ENCODE results near the gene APOBEC3G. TPM values are rescaled to one million over a fixed set of nuclear protein-coding genes. Genes with fewer than 3 reads are reported as not detected.
"Not testable (repeated sequence)": the region's sequence is repeated elsewhere in the genome, so short reads cannot be mapped to it uniquely, and the experiment has no call there.

The APOBEC3G gene
- polyA plus RNA-seq (2012; ENCODE audit: low read depth, missing spikeins): 88.3 TPM

- DNase-seq (ENCODE audit: insufficient read length, low spot score): not testable (repeated sequence)
- FAIRE-seq: peak; percentile 86
These were observed at the start of gene APOBEC3G for GRCh38 chr22:39077026-39077840. APOBEC3G (plus strand) TSS chr22:39077275; CDS start chr22:39077362, 87 bp downstream.

- no peak for FAIRE-seq
- no peak for DNase-seq (ENCODE audit: insufficient read length, low spot score)
- TF ChIP-seq TAF1 (IDR thresholded peaks at IDR 0.05; ENCODE audit: low read depth, low read length) (no peak), PAX5 (IDR thresholded peaks at IDR 0.05; ENCODE audit: insufficient read depth, low read length, severe bottlenecking) (no peak), POLR2A (IDR thresholded peaks at IDR 0.05; ENCODE audit: low read depth, low read length) (no peak), POLR2AphosphoS5 (IDR thresholded peaks at IDR 0.05; ENCODE audit: low read depth, low read length) (no peak), SPI1 (IDR thresholded peaks at IDR 0.05; ENCODE audit: low read depth, low read length) (no peak), POU2F2 (IDR thresholded peaks at IDR 0.05; ENCODE audit: low read depth, low read length) (no peak)
These were observed 49.4 kb upstream of the APOBEC3G start for GRCh38 chr22:39027717-39028116.

DNA sequence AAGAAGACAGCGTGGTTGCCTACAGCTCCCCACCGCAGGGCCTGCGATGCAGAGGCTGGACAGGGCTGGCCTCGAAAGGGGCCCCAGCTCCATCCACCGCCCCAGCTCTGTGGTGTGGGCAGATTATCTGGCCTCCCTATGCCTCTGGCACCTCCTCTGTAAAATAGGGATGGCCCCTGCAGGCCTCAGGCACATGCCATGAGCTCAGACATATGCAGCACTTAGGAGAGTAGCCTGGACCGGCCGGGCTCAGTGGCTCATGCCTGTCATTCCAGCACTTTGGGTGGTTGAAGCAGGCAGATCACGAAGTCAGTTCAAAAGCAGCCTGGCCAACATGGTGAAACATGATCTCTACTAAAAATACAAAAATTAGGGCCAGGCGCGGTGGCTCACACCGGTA lies 48.8 kb upstream of the APOBEC3G start:
- FAIRE-seq: no peak
- TF ChIP-seq POU2F2 (IDR thresholded peaks at IDR 0.05; ENCODE audit: low read depth, low read length) (no peak), TAF1 (IDR thresholded peaks at IDR 0.05; ENCODE audit: low read depth, low read length) (no peak), POLR2AphosphoS5 (IDR thresholded peaks at IDR 0.05; ENCODE audit: low read depth, low read length) (no peak), SPI1 (IDR thresholded peaks at IDR 0.05; ENCODE audit: low read depth, low read length) (no peak), PAX5 (IDR thresholded peaks at IDR 0.05; ENCODE audit: insufficient read depth, low read length, severe bottlenecking) (no peak), POLR2A (IDR thresholded peaks at IDR 0.05; ENCODE audit: low read depth, low read length) (no peak)
- no peak for DNase-seq (ENCODE audit: insufficient read length, low spot score)

- TF ChIP-seq SPI1 (IDR thresholded peaks at IDR 0.05; ENCODE audit: low read depth, low read length) (no peak), PAX5 (IDR thresholded peaks at IDR 0.05; ENCODE audit: insufficient read depth, low read length, severe bottlenecking) (no peak)
- FAIRE-seq (no peak), DNase-seq (ENCODE audit: insufficient read length, low spot score) (no peak)
These were observed 47.8 kb upstream of the APOBEC3G start for GRCh38 chr22:39029227-39029626.

- no peak for DNase-seq (ENCODE audit: insufficient read length, low spot score)
- no peak for FAIRE-seq
These were observed 46.4 kb upstream of the APOBEC3G start for GRCh38 chr22:39030705-39031104.

DNA sequence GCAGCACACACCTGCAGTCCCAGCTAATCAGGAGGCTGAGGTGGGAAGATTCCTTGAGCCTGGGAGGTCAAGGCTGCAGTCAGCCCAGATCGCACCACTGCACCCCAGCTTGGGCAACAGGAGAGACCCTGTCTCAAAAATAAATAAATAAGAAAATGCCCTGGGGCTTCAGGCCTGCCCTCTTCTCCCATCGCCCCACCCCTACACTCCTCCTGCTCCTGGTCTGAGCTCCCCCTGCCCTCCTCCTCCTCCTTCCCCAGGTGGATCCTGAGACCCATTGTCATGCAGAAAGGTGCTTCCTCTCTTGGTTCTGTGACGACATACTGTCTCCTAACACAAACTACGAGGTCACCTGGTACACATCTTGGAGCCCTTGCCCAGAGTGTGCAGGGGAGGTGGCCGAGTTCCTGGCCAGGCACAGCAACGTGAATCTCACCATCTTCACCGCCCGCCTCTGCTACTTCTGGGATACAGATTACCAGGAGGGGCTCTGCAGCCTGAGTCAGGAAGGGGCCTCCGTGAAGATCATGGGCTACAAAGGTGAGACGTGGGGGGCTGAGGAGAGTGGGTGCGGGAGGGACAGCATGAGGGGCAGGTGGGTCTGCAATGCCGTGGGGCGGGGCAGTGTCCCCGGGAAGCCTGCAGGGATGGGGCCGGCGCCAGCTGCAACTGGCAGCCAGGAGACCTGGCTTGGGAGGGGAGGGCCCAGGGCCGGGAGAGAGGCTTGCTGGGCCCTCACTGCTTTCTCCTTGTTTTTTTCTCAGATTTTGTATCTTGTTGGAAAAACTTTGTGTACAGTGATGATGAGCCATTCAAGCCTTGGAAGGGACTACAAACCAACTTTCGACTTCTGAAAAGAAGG lies 45.4 kb upstream of the APOBEC3G start:
- DNase-seq (ENCODE audit: insufficient read length, low spot score): not testable (repeated sequence)
- FAIRE-seq: peak; percentile 77

More at GRCh38 chr22:39030705-39031104, 46.4 kb upstream of the APOBEC3G start:
- TF ChIP-seq TAF1 (IDR thresholded peaks at IDR 0.05; ENCODE audit: low read depth, low read length): no peak
- TF ChIP-seq POLR2A (IDR thresholded peaks at IDR 0.05; ENCODE audit: low read depth, low read length): no peak
- TF ChIP-seq POU2F2 (IDR thresholded peaks at IDR 0.05; ENCODE audit: low read depth, low read length): no peak
- no peak for TF ChIP-seq SPI1 (IDR thresholded peaks at IDR 0.05; ENCODE audit: low read depth, low read length)
- no peak for TF ChIP-seq POLR2AphosphoS5 (IDR thresholded peaks at IDR 0.05; ENCODE audit: low read depth, low read length)
- no peak for TF ChIP-seq PAX5 (IDR thresholded peaks at IDR 0.05; ENCODE audit: insufficient read depth, low read length, severe bottlenecking)

DNA sequence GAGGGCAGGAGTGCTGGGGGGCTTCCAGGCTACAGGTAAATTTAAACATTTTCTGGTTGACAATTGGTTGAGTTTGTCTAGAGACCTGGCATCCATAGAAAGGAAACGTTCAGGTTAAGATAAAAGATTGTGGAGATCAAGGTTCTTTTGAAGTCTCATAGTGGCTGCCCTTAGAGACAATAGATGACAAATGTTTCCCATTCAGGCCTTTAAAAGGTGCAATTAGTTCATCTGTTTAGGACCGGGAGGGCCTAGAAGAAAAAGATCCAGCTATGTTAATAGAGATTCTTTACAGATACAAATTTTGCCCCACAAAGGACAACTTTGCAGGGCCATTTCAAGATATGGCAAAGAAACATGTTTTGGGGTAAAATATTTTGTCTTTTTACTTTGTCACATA lies 40.0 kb upstream of the APOBEC3G start:
- FAIRE-seq; DNase-seq (ENCODE audit: insufficient read length, low spot score): not testable (repeated sequence)

DNA sequence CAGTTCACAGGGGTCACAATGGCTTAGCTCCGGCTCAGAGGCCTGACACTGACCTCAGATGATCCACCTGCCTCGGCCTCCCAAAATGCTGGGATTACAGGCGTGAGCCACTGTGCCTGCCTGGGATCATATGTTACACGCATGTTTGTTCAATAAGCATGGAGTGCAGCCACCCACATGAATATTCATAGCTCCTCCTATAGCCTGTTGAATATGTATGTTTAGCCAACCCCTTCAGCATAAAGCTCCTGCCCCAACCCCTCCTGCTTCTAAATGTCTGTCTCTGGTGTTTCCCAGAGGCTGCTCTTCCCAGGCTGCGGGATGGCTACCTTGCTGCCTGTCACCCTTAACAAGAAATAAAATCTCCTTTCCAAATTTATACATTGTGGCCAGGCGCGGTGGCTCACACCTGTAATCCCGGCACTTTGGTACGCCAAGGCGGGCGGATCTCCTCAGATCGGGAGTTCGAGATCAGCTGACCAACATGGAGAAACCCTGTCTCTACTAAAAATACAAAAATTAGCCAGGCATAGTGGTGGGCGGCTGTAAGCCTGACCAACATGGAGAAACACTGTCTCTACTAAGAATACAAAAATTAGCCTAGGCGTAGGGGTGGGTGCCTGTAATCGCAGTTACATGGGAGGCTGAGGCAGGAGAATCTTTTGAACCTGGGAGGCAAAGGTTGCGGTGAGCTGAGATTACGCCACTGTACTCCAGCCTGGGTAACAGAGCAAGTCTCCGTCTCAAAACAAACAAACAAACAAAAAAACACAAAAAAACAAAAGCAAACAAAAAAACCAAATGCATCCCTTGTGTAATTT lies 37.6 kb upstream of the APOBEC3G start:
- DNase-seq (ENCODE audit: insufficient read length, low spot score) (no peak), FAIRE-seq (no peak)
- TF ChIP-seq PAX5 (IDR thresholded peaks at IDR 0.05; ENCODE audit: insufficient read depth, low read length, severe bottlenecking): no peak
- no peak for TF ChIP-seq SPI1 (IDR thresholded peaks at IDR 0.05; ENCODE audit: low read depth, low read length)
- no peak for TF ChIP-seq TAF1 (IDR thresholded peaks at IDR 0.05; ENCODE audit: low read depth, low read length)
- peak; percentile 94 for TF ChIP-seq POU2F2 (IDR thresholded peaks at IDR 0.05; ENCODE audit: low read depth, low read length)
- TF ChIP-seq POLR2A (IDR thresholded peaks at IDR 0.05; ENCODE audit: low read depth, low read length): no peak
- no peak for TF ChIP-seq POLR2AphosphoS5 (IDR thresholded peaks at IDR 0.05; ENCODE audit: low read depth, low read length)

- not testable (repeated sequence) for FAIRE-seq; DNase-seq (ENCODE audit: insufficient read length, low spot score)
These were observed 36.9 kb upstream of the APOBEC3G start for GRCh38 chr22:39040155-39040537.

DNA sequence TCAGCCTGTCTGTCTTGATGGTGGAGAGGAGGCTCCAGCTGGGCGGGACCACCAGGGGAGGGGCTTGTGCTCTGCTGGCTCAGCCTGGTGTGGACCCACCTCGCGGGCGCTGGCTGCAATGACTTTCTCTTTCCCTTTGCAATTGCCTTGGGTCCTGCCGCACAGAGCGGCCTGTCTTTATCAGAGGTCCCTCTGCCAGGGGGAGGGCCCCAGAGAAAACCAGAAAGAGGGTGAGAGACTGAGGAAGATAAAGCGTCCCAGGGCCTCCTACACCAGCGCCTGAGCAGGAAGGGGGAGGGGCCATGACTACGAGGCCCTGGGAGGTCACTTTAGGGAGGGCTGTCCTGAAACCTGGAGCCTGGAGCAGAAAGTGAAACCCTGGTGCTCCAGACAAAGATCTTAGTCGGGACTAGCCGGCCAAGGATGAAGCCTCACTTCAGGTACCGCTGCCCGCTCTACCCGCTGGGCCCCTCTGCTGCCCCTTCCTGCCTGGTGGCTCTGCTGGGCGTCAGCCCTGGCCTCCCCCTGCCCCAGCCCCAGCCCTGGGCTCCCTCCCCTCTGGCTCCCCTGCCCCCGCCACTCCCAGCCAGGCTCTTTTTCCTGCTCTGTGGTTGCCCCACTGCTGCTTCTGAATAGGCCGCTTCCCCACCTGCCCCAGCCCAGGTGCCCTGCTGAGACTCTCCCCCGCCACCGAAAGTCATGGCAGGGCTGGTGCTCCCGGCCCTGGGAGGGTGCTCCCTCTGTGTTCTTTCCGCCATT lies 36.4 kb upstream of the APOBEC3G start, which contains the start of gene APOBEC3F:
TSS of gene APOBEC3F (plus strand) at position 327 of the 759 bp plus-strand sequence. CDS start at position 424, 97 bp downstream.
- peak; percentile 66 for FAIRE-seq

More for the DNA sequence above, 36.4 kb upstream of the APOBEC3G start, which contains the start of gene APOBEC3F:
- DNase-seq (ENCODE audit: insufficient read length, low spot score): not testable (repeated sequence)

All from GM12891 (cell line).